Measurements from ENCODE around the gene CIAO2B.

The CIAO2B gene

DNA sequence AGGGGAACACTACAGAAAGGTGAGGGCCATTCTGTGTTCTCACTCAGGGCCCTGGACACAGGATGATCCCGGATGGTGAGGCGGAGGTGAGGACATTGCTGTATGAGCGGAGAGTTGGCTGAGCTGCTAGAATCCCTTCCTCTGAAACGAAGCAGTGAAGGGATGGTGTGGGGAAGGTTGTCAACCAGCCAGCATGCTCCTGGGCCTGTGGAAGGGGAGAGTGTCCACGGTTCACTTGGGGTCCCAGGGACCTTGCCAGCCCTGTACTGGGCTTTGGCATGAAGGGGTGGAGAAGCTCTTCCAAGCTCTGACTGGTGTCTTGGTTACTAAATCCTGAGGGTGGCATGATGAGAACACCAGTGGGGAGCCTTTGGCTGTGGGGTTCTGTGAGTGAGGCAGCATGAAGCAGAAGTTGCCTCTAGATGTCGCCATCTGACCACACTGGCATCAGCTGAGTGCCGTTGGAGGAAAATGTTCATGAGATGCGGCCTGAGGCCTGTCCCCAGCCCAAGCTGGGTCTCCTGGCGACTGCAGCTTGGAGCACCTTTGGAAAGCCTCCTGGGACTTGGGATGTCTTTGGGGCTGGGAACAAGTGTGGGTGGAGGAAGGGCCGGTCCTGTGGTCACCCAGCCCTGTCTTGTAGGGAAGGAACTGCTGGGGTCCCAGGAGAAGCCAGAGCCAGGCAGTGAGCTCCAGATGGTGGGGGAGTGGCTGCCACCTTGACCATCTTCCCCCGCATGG is 39.1 kb downstream of the CIAO2B start:
- Histone ChIP-seq H3K4me2 (ENCODE audit: low read length) (no peak overlapping the region), H3K9ac (no peak overlapping the region), H3K27ac (no peak overlapping the region)

DNA sequence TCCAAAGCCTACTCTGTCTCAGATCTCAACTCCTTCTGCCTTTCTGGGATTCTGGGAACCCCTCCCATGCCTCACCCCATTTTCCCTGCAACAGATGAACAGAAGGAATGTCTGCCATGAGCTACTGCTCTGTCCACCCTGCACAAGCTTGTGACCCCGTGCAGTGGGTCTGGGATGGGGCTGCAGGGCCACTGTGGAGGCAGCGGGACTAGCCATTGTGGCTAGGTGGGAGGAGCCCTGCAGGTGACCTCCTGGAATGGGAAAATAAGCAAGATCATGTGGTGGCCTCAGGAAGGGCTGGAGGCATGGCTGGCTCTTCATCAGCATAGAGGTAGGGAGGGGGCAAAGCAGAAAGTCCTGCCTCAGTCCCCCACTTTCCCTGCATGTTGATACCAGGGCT is 40.1 kb downstream of the CIAO2B start:
- Histone ChIP-seq H3K9me3 (ENCODE audit: control insufficient read depth, low read length) (no peaks in the 10 kb centered on the region), H3K4me1 (peaks cover 3% of the 10 kb centered on the region), H3K9ac (no peak overlapping the region), H3K27me3 (ENCODE audit: control insufficient read depth, insufficient read depth, low read length) (no peaks in the 10 kb centered on the region), H2AFZ (no peak overlapping the region), H3K4me2 (ENCODE audit: low read length) (no peak overlapping the region), H3K4me3 (ENCODE audit: low read depth, low read length) (no peak overlapping the region), H3K79me2 (peaks cover 6% of the 10 kb centered on the region), H3K36me3 (ENCODE audit: control insufficient read depth, insufficient read depth, low read length) (no peaks in the 10 kb centered on the region), H3K27ac (no peak overlapping the region)
- TF ChIP-seq, protein P1, sequence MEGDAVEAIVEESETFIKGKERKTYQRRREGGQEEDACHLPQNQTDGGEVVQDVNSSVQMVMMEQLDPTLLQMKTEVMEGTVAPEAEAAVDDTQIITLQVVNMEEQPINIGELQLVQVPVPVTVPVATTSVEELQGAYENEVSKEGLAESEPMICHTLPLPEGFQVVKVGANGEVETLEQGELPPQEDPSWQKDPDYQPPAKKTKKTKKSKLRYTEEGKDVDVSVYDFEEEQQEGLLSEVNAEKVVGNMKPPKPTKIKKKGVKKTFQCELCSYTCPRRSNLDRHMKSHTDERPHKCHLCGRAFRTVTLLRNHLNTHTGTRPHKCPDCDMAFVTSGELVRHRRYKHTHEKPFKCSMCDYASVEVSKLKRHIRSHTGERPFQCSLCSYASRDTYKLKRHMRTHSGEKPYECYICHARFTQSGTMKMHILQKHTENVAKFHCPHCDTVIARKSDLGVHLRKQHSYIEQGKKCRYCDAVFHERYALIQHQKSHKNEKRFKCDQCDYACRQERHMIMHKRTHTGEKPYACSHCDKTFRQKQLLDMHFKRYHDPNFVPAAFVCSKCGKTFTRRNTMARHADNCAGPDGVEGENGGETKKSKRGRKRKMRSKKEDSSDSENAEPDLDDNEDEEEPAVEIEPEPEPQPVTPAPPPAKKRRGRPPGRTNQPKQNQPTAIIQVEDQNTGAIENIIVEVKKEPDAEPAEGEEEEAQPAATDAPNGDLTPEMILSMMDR (IDR thresholded peaks at IDR 0.05): no peak

More for the DNA sequence above, 39.1 kb downstream of the CIAO2B start:
- Histone ChIP-seq H3K9me3 (ENCODE audit: control insufficient read depth, low read length) (no peaks in the 10 kb centered on the region), H3K4me1 (peaks cover 13% of the 10 kb centered on the region), H2AFZ (peak overlapping the region; percentile 65), H3K79me2 (peaks cover 6% of the 10 kb centered on the region), H3K36me3 (ENCODE audit: control insufficient read depth, insufficient read depth, low read length) (no peaks in the 10 kb centered on the region), H3K27me3 (ENCODE audit: control insufficient read depth, insufficient read depth, low read length) (no peaks in the 10 kb centered on the region), H3K4me3 (ENCODE audit: low read depth, low read length) (no peak overlapping the region)
- TF ChIP-seq, protein P1 (IDR thresholded peaks at IDR 0.05): peak; percentile 91

DNA sequence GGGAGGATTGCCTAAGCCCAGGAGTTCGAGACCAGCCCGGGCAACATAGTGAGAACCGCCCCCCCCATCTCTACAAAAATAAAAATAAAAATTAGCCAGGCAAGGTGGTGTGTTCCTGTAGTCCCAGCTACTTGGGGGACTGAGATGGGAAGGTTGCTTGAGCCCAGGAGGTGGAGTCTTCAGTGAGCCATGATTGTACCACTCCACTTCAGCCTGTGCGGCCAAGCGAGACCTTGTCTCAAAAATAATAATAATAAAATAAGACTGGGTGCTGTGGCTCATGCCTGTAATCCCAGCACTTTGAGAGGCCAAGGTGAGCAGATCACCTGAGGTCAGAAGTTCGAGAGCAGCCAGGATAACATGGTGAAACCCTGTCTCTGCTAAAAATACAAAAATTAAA is 42.4 kb downstream of the CIAO2B start:
- H3K27ac ChIP-seq: no peak overlapping the region
- no peak overlapping the region for H3K9ac ChIP-seq
- H2AFZ ChIP-seq: no peak overlapping the region
- H3K9me3 ChIP-seq (ENCODE audit: control insufficient read depth, low read length): no peaks in the 10 kb centered on the region
- no peak overlapping the region for H3K4me3 ChIP-seq (ENCODE audit: low read depth, low read length)
- H3K4me2 ChIP-seq (ENCODE audit: low read length): no peak overlapping the region
- peaks cover 3% of the 10 kb centered on the region for H3K4me1 ChIP-seq
- no peaks in the 10 kb centered on the region for H3K36me3 ChIP-seq (ENCODE audit: control insufficient read depth, insufficient read depth, low read length)
- H3K27me3 ChIP-seq (ENCODE audit: control insufficient read depth, insufficient read depth, low read length): no peaks in the 10 kb centered on the region
- H3K79me2 ChIP-seq: peaks cover 6% of the 10 kb centered on the region
- TF ChIP-seq, protein P1 (IDR thresholded peaks at IDR 0.05): no peak

DNA sequence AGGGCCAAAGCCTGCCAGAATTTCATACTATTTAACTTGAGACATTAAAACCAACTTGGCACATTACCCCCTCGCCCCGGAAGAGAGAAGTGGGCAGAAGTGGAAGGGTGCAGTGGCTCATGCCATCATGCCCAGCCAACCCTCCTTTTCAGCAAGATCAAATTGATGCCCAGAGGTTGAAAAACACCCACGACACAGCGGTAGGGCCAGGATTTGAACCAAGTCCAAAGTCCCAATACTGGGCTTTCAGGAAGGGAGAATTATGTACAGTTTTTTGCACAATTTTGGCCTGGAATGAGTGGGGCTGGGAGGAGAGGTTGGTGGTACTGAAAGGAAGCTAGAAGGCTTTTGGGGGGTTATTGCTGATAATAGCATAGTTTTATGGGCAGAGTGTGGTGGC is 42.8 kb downstream of the CIAO2B start:
- H3K27me3 ChIP-seq (ENCODE audit: control insufficient read depth, insufficient read depth, low read length): no peaks in the 10 kb centered on the region
- H3K36me3 ChIP-seq (ENCODE audit: control insufficient read depth, insufficient read depth, low read length): no peaks in the 10 kb centered on the region
- no peak overlapping the region for H2AFZ ChIP-seq
- no peak overlapping the region for H3K4me2 ChIP-seq (ENCODE audit: low read length)
- H3K4me1 ChIP-seq: peaks cover 8% of the 10 kb centered on the region
- no peaks in the 10 kb centered on the region for H3K9me3 ChIP-seq (ENCODE audit: control insufficient read depth, low read length)
- peaks cover 6% of the 10 kb centered on the region for H3K79me2 ChIP-seq
- H3K9ac ChIP-seq: no peak overlapping the region
- no peak overlapping the region for H3K27ac ChIP-seq
- no peak overlapping the region for H3K4me3 ChIP-seq (ENCODE audit: low read depth, low read length)
- TF ChIP-seq, protein P1 (IDR thresholded peaks at IDR 0.05): no peak

DNA sequence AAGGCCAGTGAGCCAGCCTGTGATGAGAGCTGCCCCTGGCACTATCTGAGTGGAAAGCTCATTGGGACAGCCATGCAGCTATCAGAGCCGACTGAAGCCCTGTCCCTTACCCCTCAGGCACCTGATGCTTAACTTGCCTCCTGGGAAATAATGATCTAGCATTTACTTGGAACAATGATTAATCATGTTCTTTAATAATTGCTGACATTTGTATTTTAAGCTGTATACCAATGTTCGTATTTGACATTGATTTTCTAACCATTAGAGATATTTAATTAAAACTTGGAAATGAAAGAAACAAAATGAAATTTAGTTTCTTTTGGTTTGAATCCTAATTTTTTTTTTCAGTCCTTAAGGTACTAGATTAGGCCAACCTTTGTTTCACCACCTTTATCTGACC is 43.4 kb downstream of the CIAO2B start:
- H3K9me3 ChIP-seq (ENCODE audit: control insufficient read depth, low read length): no peaks in the 10 kb centered on the region
- H2AFZ ChIP-seq: no peak overlapping the region
- H3K4me2 ChIP-seq (ENCODE audit: low read length): no peak overlapping the region
- no peak overlapping the region for H3K9ac ChIP-seq
- peaks cover 6% of the 10 kb centered on the region for H3K79me2 ChIP-seq
- H3K36me3 ChIP-seq (ENCODE audit: control insufficient read depth, insufficient read depth, low read length): no peaks in the 10 kb centered on the region
- H3K27ac ChIP-seq: no peak overlapping the region
- peaks cover 12% of the 10 kb centered on the region for H3K4me1 ChIP-seq
- TF ChIP-seq, protein P1 (IDR thresholded peaks at IDR 0.05): no peak
- no peaks in the 10 kb centered on the region for H3K27me3 ChIP-seq (ENCODE audit: control insufficient read depth, insufficient read depth, low read length)
- no peak overlapping the region for H3K4me3 ChIP-seq (ENCODE audit: low read depth, low read length)
